Measurements from ENCODE around the gene INPP5K.

INPP5K gene

DNA sequence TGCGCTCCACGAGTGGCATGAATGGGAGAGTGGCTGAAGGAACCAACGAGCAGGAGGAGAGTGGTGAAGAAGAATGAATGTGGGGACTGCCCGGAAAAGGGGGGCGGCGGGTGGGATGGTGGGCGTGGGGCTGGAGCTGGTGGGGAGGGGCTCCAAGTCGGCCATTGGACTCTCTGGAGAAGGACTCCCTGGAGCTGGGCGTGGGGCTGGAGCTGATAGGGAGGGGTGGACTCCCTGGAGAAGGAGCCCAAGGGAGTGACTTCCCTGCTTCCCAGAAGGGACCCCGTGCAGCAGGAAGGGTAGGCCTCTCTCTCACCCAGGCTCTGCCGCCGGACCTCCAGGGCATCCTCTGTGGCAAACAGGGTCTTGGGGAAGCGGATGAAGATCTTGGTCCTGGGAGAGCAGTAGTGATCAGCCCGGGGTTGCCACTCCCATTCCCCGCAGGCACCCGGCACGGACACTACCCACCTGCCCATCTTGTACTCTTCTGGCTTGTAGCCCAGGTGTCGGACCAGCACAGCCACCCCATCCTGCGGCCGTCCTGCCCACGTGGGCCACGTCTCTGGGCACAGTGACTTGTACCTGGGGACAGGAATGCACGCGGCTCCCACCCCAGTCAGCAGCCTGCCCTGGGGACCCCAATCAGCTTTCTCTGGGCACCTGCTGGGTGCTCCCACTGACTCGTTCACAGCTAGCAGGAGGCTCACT, 45.5 kb downstream of the INPP5K start (continued):
- TF ChIP-seq, protein P1, sequence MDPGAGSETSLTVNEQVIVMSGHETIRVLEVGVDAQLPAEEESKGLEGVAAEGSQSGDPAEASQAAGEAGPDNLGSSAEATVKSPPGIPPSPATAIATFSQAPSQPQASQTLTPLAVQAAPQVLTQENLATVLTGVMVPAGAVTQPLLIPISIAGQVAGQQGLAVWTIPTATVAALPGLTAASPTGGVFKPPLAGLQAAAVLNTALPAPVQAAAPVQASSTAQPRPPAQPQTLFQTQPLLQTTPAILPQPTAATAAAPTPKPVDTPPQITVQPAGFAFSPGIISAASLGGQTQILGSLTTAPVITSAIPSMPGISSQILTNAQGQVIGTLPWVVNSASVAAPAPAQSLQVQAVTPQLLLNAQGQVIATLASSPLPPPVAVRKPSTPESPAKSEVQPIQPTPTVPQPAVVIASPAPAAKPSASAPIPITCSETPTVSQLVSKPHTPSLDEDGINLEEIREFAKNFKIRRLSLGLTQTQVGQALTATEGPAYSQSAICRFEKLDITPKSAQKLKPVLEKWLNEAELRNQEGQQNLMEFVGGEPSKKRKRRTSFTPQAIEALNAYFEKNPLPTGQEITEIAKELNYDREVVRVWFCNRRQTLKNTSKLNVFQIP (CRISPR knock-in tag; IDR thresholded peaks at IDR 0.05; ENCODE audit: borderline replicate concordance, low read depth): no peak
- TF ChIP-seq ZC3H10 (CRISPR knock-in tag; IDR thresholded peaks at IDR 0.05): no peak
- no peak for TF ChIP-seq GLIS3 (CRISPR knock-in tag; IDR thresholded peaks at IDR 0.05)
- no peak for TF ChIP-seq RARB (CRISPR knock-in tag; IDR thresholded peaks at IDR 0.05)

DNA sequence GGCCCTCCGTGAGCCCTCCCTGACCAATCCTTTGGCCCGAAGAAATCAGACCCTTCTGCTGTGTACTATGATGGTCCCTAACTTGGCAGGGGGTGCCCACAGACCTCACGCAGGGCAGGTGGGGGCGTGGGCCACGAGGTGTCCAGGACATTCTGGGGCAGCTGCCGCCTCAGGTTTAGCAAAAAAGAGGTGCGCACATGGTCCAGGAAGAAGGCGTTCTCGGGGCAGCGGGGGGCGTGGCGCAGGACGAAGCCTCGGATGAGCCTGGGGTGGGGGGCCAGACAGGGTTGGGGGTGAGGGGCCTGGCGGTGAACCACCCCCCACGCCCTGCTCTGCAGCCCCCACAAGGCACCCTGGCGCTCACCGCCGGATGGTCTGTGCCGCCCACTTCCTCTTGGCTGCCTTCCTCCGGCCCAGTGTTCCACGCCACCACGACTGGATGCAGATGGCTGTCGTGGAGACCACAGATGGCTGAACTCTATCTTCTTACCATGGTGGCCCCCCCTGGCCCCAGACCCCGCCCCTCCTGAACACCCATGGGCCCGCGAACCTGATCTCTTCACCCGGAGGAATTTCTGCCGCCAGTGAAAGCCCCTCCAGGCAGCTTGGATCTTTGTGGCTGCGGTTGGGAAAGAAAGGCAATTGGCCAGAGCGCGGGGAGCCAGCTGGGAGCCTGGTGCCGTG, 46.2 kb downstream of the INPP5K start:
- ATAC-seq: no peak
- TF ChIP-seq, protein P2, sequence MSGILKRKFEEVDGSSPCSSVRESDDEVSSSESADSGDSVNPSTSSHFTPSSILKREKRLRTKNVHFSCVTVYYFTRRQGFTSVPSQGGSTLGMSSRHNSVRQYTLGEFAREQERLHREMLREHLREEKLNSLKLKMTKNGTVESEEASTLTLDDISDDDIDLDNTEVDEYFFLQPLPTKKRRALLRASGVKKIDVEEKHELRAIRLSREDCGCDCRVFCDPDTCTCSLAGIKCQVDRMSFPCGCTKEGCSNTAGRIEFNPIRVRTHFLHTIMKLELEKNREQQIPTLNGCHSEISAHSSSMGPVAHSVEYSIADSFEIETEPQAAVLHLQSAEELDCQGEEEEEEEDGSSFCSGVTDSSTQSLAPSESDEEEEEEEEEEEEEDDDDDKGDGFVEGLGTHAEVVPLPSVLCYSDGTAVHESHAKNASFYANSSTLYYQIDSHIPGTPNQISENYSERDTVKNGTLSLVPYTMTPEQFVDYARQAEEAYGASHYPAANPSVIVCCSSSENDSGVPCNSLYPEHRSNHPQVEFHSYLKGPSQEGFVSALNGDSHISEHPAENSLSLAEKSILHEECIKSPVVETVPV (CRISPR knock-in tag; IDR thresholded peaks at IDR 0.05): no peak
- TF ChIP-seq ZNF70 (CRISPR knock-in tag; IDR thresholded peaks at IDR 0.05) (no peak), ISL1 (CRISPR knock-in tag; IDR thresholded peaks at IDR 0.05) (no peak), TOX (CRISPR knock-in tag; IDR thresholded peaks at IDR 0.05; ENCODE audit: borderline replicate concordance) (no peak), ESRRG (CRISPR knock-in tag; IDR thresholded peaks at IDR 0.05) (no peak), CSDC2 (CRISPR knock-in tag; IDR thresholded peaks at IDR 0.05) (no peak), ZFP3 (CRISPR knock-in tag; IDR thresholded peaks at IDR 0.05) (no peak), PPARA (CRISPR knock-in tag; IDR thresholded peaks at IDR 0.05; ENCODE audit: borderline replicate concordance) (no peak), ARNTL (CRISPR knock-in tag; IDR thresholded peaks at IDR 0.05; ENCODE audit: borderline replicate concordance, low read depth) (no peak), BACH2 (CRISPR knock-in tag; IDR thresholded peaks at IDR 0.05; ENCODE audit: borderline replicate concordance) (no peak), ZC3H10 (CRISPR knock-in tag; IDR thresholded peaks at IDR 0.05) (no peak), OSR1 (CRISPR knock-in tag; IDR thresholded peaks at IDR 0.05) (no peak), SNAI2 (CRISPR knock-in tag; IDR thresholded peaks at IDR 0.05) (no peak), GLIS3 (CRISPR knock-in tag; IDR thresholded peaks at IDR 0.05) (no peak), ZFP30 (CRISPR knock-in tag; IDR thresholded peaks at IDR 0.05) (no peak), ZNF565 (CRISPR knock-in tag; conservative IDR thresholded peaks at IDR 0.05; ENCODE audit: low read depth) (no peak), ZNF8 (CRISPR knock-in tag; IDR thresholded peaks at IDR 0.05) (no peak)
- TF ChIP-seq, protein P3, sequence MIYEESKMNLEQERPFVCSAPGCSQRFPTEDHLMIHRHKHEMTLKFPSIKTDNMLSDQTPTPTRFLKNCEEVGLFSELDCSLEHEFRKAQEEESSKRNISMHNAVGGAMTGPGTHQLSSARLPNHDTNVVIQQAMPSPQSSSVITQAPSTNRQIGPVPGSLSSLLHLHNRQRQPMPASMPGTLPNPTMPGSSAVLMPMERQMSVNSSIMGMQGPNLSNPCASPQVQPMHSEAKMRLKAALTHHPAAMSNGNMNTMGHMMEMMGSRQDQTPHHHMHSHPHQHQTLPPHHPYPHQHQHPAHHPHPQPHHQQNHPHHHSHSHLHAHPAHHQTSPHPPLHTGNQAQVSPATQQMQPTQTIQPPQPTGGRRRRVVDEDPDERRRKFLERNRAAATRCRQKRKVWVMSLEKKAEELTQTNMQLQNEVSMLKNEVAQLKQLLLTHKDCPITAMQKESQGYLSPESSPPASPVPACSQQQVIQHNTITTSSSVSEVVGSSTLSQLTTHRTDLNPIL (CRISPR knock-in tag; IDR thresholded peaks at IDR 0.05; ENCODE audit: low read depth): no peak
- TF ChIP-seq, protein P4, sequence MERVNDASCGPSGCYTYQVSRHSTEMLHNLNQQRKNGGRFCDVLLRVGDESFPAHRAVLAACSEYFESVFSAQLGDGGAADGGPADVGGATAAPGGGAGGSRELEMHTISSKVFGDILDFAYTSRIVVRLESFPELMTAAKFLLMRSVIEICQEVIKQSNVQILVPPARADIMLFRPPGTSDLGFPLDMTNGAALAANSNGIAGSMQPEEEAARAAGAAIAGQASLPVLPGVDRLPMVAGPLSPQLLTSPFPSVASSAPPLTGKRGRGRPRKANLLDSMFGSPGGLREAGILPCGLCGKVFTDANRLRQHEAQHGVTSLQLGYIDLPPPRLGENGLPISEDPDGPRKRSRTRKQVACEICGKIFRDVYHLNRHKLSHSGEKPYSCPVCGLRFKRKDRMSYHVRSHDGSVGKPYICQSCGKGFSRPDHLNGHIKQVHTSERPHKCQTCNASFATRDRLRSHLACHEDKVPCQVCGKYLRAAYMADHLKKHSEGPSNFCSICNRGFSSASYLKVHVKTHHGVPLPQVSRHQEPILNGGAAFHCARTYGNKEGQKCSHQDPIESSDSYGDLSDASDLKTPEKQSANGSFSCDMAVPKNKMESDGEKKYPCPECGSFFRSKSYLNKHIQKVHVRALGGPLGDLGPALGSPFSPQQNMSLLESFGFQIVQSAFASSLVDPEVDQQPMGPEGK (CRISPR knock-in tag; IDR thresholded peaks at IDR 0.05; ENCODE audit: borderline replicate concordance): no peak
- TF ChIP-seq, protein P5, sequence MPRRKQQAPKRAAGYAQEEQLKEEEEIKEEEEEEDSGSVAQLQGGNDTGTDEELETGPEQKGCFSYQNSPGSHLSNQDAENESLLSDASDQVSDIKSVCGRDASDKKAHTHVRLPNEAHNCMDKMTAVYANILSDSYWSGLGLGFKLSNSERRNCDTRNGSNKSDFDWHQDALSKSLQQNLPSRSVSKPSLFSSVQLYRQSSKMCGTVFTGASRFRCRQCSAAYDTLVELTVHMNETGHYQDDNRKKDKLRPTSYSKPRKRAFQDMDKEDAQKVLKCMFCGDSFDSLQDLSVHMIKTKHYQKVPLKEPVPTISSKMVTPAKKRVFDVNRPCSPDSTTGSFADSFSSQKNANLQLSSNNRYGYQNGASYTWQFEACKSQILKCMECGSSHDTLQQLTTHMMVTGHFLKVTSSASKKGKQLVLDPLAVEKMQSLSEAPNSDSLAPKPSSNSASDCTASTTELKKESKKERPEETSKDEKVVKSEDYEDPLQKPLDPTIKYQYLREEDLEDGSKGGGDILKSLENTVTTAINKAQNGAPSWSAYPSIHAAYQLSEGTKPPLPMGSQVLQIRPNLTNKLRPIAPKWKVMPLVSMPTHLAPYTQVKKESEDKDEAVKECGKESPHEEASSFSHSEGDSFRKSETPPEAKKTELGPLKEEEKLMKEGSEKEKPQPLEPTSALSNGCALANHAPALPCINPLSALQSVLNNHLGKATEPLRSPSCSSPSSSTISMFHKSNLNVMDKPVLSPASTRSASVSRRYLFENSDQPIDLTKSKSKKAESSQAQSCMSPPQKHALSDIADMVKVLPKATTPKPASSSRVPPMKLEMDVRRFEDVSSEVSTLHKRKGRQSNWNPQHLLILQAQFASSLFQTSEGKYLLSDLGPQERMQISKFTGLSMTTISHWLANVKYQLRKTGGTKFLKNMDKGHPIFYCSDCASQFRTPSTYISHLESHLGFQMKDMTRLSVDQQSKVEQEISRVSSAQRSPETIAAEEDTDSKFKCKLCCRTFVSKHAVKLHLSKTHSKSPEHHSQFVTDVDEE (CRISPR knock-in tag; IDR thresholded peaks at IDR 0.05): no peak
